Left lung (tissue), 10 donors: Measurements from ENCODE around the gene CEP57. TPM values are rescaled to one million over a fixed set of nuclear protein-coding genes. Genes with fewer than 3 reads are reported as not detected.
"Not testable (repeated sequence)": the region's sequence is repeated elsewhere in the genome, so short reads cannot be mapped to it uniquely, and the experiment has no call there.

Experiments
- ATAC-seq: fragments of 200-7000 bp; cut with Tn5 transposase; one replicate; pipeline ENCODE4 v1.9.1; 2020; ENCODE audit warnings: moderate library complexity
- DNase-seq, 4 donors: peaks; one replicate each; pipeline ENCODE4 v3.0.0-alpha.2; 2013 to 2020
- H3K27ac ChIP-seq, 2 donors: fragments of 200-600 bp; sonication (generic) in 1 of 2; one replicate each; pipeline versions ENCODE4 v1.5.0 to v1.8.0; 2020 to 2021
- H3K27me3 ChIP-seq, 2 donors: fragments of 200-600 bp; sonication (generic) in 1 of 2; one replicate each; pipeline versions ENCODE4 v1.5.0 to v1.8.0; 2020 to 2021
- H3K36me3 ChIP-seq, 2 donors: fragments of 200-600 bp; sonication (generic) in 1 of 2; one replicate each; pipeline versions ENCODE4 v1.5.0 to v1.8.0; 2020 to 2021
- H3K4me1 ChIP-seq, 2 donors: fragments of 200-600 bp; one replicate each; pipeline ENCODE4 v1.8.0; 2021
- H3K4me3 ChIP-seq, 2 donors: fragments of 200-600 bp; sonication (generic) in 1 of 2; one replicate each; pipeline versions ENCODE4 v1.5.0 to v1.8.0; 2020 to 2021; ENCODE audit warnings: mild to moderate bottlenecking in 1 of 2
- H3K9me3 ChIP-seq, 2 donors: fragments of 200-600 bp; sonication (generic) in 1 of 2; one replicate each; pipeline versions ENCODE4 v1.5.0 to v1.8.0; 2020 to 2021
- CTCF ChIP-seq, 2 donors: fragments of 200-600 bp; sonication (generic) in 1 of 2; IDR thresholded peaks; one replicate each; pipeline versions ENCODE4 v1.5.0 to v1.8.0; 2021; ENCODE audit warnings: antibody characterized with exemption in 2 of 2
- intact Hi-C, 2 donors: fragments of 100-400 bp; cut with DNase I; formaldehyde crosslinking; loops; one replicate each; pipeline versions ENCODE4 v1.11.2 to v1.14.2; 2022
- polyA plus RNA-seq, 6 donors: library from polyadenylated mRNA; unstranded; fragments of 120-200 nt; gene quantifications; one replicate each; pipeline ENCODE4 v1.2.1, GENCODE V29; 2013; ENCODE audit not compliant: insufficient read length in 6 of 6
- total RNA-seq, 2 donors: library from RNA; stranded (reverse); fragmentation: NEBNext Ultra II Directional; extraction: Animal tissue kit (Norgen Biotek cat#: 25700); gene quantifications; one replicate each; pipeline ENCODE4 v1.2.1, GENCODE V29; 2021
- donor health status: DM: no; HTN: yes; CAD: no.
- donor health status: DM: no; HTN: no; CAD: no.

CEP57 gene
- total and polyA plus RNA-seq, 8 donors = 28.3 to 148 (median 113) TPM

GRCh38 chr11:95863486-95864140, 73.3 kb downstream of the CEP57 start:
- H3K9me3 ChIP-seq = no peaks in the 10 kb centered on the region
- peaks cover 0 to 6% of the 10 kb centered on the region in 2 donors for H3K36me3 ChIP-seq
- intact Hi-C loops = no loop called here
- H3K27me3 ChIP-seq = no peaks in the 10 kb centered on the region
- DNase-seq (no peak), ATAC-seq (no peak)
- H3K4me1 ChIP-seq = no peaks in the 10 kb centered on the region
- no peak overlapping the region for H3K4me3 ChIP-seq
- no peak for TF ChIP-seq CTCF (IDR thresholded peaks at IDR 0.05)
- H3K27ac ChIP-seq = no peak overlapping the region

- no peaks in the 10 kb centered on the region for H3K27me3 ChIP-seq
- H3K9me3 ChIP-seq = no peaks in the 10 kb centered on the region
- no peaks in the 10 kb centered on the region for H3K36me3 ChIP-seq
- no peak for TF ChIP-seq CTCF (IDR thresholded peaks at IDR 0.05)
- ATAC-seq (no peak), DNase-seq (no peak)
- H3K4me1 ChIP-seq = no peaks in the 10 kb centered on the region
- H3K27ac ChIP-seq = no peak overlapping the region
- intact Hi-C loops = no loop called here
- no peak overlapping the region for H3K4me3 ChIP-seq
Observed at GRCh38 chr11:95867105-95867504, 76.8 kb downstream of the CEP57 start.

- H3K4me1 ChIP-seq, H3K9me3 ChIP-seq, intact Hi-C loops, DNase-seq, H3K36me3 ChIP-seq, H3K4me3 ChIP-seq, H3K27ac ChIP-seq, ATAC-seq, H3K27me3 ChIP-seq: not testable (repeated sequence)
Observed at GRCh38 chr11:95870877-95871276, 80.6 kb downstream of the CEP57 start.

- Histone ChIP-seq H3K36me3 (peaks cover 0 to 5% of the 10 kb centered on the region in 2 donors), H3K4me3 (no peak overlapping the region), H3K4me1 (no peaks in the 10 kb centered on the region), H3K9me3 (no peaks in the 10 kb centered on the region), H3K27me3 (no peaks in the 10 kb centered on the region), H3K27ac (peak overlapping the region in 1 of 2 donors; percentile 41)
- intact Hi-C loops = no loop called here
- ATAC-seq (peak; percentile 53), DNase-seq (no peak)
- no peak for TF ChIP-seq CTCF (IDR thresholded peaks at IDR 0.05)
Observed at GRCh38 chr11:95877291-95877690, 87.0 kb downstream of the CEP57 start.

Other genes with a start within 250 kb of the CEP57 start
- gene FAM76B, start 716 bp upstream of the CEP57 start, total RNA-seq = 10 to 100 TPM; 13.6 to 23.7 TPM
- gene FAM76B, start 716 bp upstream of the CEP57 start, polyA plus RNA-seq = 10 to 100 TPM; 60.1 to 70.6 (median 62.2) TPM
- gene MTMR2, start 133.6 kb downstream of the CEP57 start, total RNA-seq = 10 to 100 TPM; 33.3 to 35.7 TPM
- gene MTMR2, start 133.6 kb downstream of the CEP57 start, polyA plus RNA-seq = 10 to 100 TPM; 53.3 to 73.5 (median 57.7) TPM